GM19463 (cell line): ENCODE measurements around the gene BNIP2.
"Not testable (repeated sequence)": the region's sequence is repeated elsewhere in the genome, so short reads cannot be mapped to it uniquely, and the experiment has no call there.

Experiments
- ATAC-seq: cut with Tn5 transposase; IDR thresholded peaks from one replicate; pipeline ENCODE4 v1.9.1; 2021; ENCODE audit warnings: mild to moderate bottlenecking, moderate library complexity; ENCODE audit not compliant: unreplicated experiment

Gene BNIP2

GRCh38 chr15:59642351-59642750 lies 46.8 kb downstream of the BNIP2 start:
- no peak for ATAC-seq

- not testable (repeated sequence) for ATAC-seq
These were observed 51.6 kb downstream of the BNIP2 start for GRCh38 chr15:59637507-59637906.

DNA sequence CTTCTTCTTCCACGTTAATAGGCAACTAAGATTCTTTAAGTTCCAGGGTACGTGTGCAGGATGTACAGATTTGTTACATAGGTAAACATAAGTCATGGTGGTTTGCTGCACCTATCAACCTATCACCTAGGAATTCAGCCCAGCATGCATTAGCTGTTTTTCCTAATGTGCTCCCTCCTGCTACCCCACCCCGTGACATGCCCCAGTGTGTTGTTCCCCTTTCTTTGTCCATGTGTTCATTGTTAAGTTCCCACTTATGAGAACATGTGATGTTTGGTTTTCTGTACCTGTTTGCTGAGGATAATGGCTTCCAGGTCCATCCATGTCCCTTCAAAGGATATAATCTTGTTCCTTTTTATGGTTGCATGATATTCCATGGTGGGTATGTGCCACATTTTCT lies 52.9 kb downstream of the BNIP2 start:
- ATAC-seq, result no peak

GRCh38 chr15:59632714-59633113 lies 56.4 kb downstream of the BNIP2 start:
- no peak for ATAC-seq

- peak; percentile 96 for ATAC-seq
These were observed 66.8 kb downstream of the BNIP2 start for GRCh38 chr15:59622289-59622688.

- no peak for ATAC-seq
These were observed 70.7 kb downstream of the BNIP2 start for GRCh38 chr15:59618406-59618805.

- no peak for ATAC-seq
These were observed 72.7 kb downstream of the BNIP2 start for GRCh38 chr15:59616379-59616778.

DNA sequence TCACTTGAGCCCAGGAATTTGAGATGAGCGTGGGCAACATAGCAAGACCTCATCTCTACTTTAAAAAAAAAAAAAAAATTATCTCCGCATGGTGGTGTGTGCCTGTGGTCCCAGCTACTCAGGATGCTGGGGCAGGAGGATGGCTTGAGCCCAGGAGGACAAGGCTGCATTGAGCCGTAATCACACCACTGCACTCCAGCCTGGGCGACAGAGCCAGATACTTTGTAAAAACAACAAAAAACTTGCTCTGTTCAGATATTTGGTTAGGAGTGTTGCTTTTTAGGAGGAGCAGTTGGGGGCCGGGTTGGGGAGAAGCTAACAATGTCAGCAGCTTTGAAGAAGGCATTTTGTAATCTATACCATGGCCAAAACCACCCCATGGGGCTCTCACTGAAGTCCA lies 73.5 kb downstream of the BNIP2 start:
- ATAC-seq, result no peak

DNA sequence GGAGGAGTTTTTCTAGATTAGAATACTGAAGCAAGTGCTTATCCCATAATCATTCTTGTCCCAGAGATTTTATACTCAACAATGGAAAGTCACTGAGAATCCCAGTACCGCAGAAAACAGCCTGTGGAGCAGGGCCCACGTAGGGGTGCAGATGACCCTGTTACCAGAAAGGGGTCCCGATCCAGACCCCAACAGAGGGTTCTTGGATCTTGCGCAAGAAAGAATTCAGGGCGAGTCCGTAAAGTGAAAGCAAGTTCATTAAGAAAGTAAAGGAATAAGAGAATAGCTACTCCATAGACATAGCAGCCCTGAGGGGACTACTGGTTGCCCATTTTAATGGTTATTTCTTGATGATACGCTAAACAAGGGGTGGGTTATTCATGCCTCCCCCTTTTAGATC lies 75.0 kb downstream of the BNIP2 start:
- ATAC-seq, result no peak

- ATAC-seq, result peak; percentile 50
These were observed 77.6 kb downstream of the BNIP2 start, which contains the start of gene GCNT3 for GRCh38 chr15:59611276-59612260. Gene GCNT3, plus strand, starts transcription at chr15:59611783. Its CDS starts 6,456 bp downstream, at chr15:59618239.

DNA sequence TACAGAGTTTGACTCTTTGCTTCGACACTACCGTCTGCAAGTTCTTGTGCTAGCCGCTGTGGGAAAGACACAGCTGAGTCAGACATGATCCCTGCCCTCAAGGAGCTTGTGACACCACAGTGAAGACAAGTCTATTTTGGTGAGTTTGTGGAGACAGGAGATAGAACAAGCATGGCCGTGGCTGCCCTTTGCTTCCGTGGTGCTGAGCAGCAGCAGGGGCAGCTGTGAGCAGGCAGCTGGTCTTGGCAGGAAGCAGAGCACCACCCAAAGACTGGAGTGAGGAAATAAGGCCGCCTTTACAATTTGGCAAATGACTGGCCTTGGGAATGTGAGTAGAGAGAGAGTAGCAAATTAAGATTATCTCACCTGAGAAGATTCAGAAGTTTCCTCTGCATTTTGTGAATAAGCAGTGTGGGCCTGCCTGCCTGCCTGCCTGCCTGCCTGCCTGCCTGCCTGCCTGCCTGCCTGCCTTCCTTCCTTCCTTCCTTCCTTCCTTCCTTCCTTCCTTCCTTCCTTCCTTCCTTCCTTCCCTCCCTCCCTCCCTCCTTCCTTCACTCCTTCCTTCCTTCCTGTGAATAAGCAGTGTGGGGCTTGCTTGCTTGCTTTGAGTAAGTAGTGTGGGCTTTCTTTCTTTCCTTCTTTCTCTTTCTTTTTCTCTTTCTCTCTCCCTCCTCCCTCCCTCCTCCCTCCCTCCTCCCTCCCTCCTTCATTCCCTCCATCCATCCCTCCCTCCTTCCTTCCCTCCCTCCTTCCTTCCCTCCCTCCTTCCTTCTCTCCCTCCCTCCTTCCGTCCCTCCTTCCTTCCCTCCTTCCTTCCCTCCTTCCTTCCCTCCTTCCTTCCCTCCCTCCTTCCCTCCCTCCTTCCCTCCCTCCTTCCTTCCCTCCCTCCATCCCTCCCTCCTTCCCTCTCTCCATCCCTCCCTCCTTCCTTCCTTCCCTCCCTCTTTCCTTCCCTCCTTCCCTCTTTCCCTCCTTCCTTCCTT lies 79.1 kb downstream of the BNIP2 start:
- no peak for ATAC-seq
